ENCODE measurements around the gene UVSSA.

- no peak for TF ChIP-seq CTCF (IDR thresholded peaks at IDR 0.05; ENCODE audit: poor library complexity, severe bottlenecking)
- TF ChIP-seq POLR2AphosphoS5 (IDR thresholded peaks at IDR 0.05), result no peak
- no peak for TF ChIP-seq EZH2 (IDR thresholded peaks at IDR 0.05; ENCODE audit: borderline replicate concordance, insufficient read depth, low read length, poor library complexity, severe bottlenecking)
Observed at GRCh38 chr4:1362046-1362445, 15.0 kb downstream of the UVSSA start.

Data from neural cell (in vitro differentiated cells).